Muscle of leg (tissue), 11 donors: ENCODE results near the gene TTC23. TPM values are rescaled to one million over a fixed set of nuclear protein-coding genes. Genes with fewer than 3 reads are reported as not detected.

ENCODE experiments used
- DNase-seq: peaks from one replicate; pipeline ENCODE4 v3.0.0; 2013
- H3K27ac ChIP-seq: one replicate; pipeline ENCODE4 v1.5.1; 2013; ENCODE audit warnings: mild to moderate bottlenecking, low read length, control low read depth
- H3K27me3 ChIP-seq: one replicate; pipeline ENCODE4 v1.6.1; 2013; ENCODE audit warnings: low read length; ENCODE audit not compliant: control insufficient read depth, insufficient read depth
- H3K36me3 ChIP-seq: one replicate; pipeline ENCODE4 v1.6.1; 2013; ENCODE audit warnings: low read length; ENCODE audit not compliant: control insufficient read depth, insufficient read depth
- H3K4me1 ChIP-seq: one replicate; pipeline ENCODE4 v1.6.1; 2013; ENCODE audit warnings: low read length; ENCODE audit not compliant: control insufficient read depth, insufficient read depth
- H3K4me3 ChIP-seq: one replicate; pipeline ENCODE4 v1.5.1; 2013; ENCODE audit warnings: low read length, control low read depth
- H3K9me3 ChIP-seq: replicated peaks from 2 replicates; pipeline ENCODE4 v1.6.1; 2013; ENCODE audit warnings: low read depth, low read length; ENCODE audit not compliant: control insufficient read depth
- WGBS: methylation state at CpG from one replicate; pipeline ENCODE4 v1.1.5; 2013; ENCODE audit warnings: missing lambda C conversion rate; ENCODE audit not compliant: insufficient coverage; 5-methylcytosine and 5-hydroxymethylcytosine counted together
- polyA plus RNA-seq, 8 donors: library from polyadenylated mRNA; unstranded; fragments of 120-200 nt; gene quantifications; one replicate each; pipeline versions ENCODE4 v1.2.1 to v1.2.3, GENCODE V29; 2013; ENCODE audit warnings: inconsistent platforms in 1 of 8, low replicate concordance in 1 of 8; ENCODE audit not compliant: insufficient read length in 8 of 8, insufficient read depth in 1 of 8
- total RNA-seq: library from RNA; stranded (reverse); fragments of 120-200 nt; gene quantifications from one replicate; pipeline ENCODE4 v1.2.4, GENCODE V29; 2013

The TTC23 gene
- total and polyA plus RNA-seq, 9 donors = 16.3 to 22.3 (median 18.6) TPM

DNA sequence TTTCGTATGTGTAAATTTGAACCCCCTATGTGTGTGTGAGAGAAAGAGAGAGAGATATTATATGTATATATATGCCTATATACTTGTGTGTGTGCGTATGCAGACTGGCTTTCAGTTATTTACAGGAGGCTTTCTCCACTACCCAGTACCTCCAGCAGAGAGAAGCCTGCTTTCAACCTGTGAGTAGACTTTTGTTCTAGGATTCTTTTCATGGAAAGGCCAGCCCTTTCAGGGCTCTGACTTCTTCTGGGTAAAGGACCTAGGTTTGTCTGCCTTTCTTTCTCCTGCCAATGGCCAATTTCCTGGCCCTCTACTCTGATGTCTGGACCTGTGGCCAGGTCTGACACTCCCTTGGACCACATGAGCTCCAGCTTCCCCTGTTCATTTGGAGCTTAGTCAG is 25.7 kb upstream of the TTC23 start:
- no peak overlapping the region for H3K27ac ChIP-seq
- H3K4me3 ChIP-seq = no peak overlapping the region
- H3K4me1 ChIP-seq = no peaks in the 10 kb centered on the region
- no peak for DNase-seq
- no peaks in the 10 kb centered on the region for H3K9me3 ChIP-seq
- WGBS = no CpG with 5 or more reads among the region's 2 CpGs
- H3K36me3 ChIP-seq = peaks cover 2% of the 10 kb centered on the region
- no peaks in the 10 kb centered on the region for H3K27me3 ChIP-seq

- H3K9me3 ChIP-seq = no peaks in the 10 kb centered on the region
- no peaks in the 10 kb centered on the region for H3K4me1 ChIP-seq
- H3K27ac ChIP-seq = no peak overlapping the region
- WGBS = no CpG with 5 or more reads among the region's 3 CpGs
- DNase-seq = no peak
- no peaks in the 10 kb centered on the region for H3K27me3 ChIP-seq
- no peaks in the 10 kb centered on the region for H3K36me3 ChIP-seq
- H3K4me3 ChIP-seq = no peak overlapping the region
Observed at GRCh38 chr15:99273801-99274200, 24.4 kb upstream of the TTC23 start.

DNA sequence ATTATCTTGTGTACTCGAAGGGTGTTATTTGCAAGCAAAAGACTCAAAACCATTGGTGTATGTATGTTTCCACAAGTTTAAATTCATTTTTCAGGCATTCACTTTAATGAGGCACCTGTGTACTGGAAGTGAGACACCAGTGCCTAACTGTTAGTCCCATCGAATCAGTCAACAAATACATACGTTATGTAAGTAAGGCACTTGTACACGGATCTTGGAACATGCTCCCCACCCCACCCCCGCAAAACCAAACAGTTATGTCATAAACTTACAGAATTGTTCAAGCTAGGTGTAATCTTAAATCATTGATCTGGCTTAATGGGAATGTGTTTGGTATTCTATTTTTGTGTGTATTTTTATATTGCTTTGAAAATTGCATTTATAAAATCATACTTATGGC is 19.1 kb upstream of the TTC23 start:
- no peak overlapping the region for H3K27ac ChIP-seq
- no peaks in the 10 kb centered on the region for H3K9me3 ChIP-seq
- no peak for DNase-seq
- no CpG with 5 or more reads among the region's 5 CpGs for WGBS
- no peaks in the 10 kb centered on the region for H3K36me3 ChIP-seq
- H3K4me3 ChIP-seq = no peak overlapping the region
- no peaks in the 10 kb centered on the region for H3K27me3 ChIP-seq
- H3K4me1 ChIP-seq = no peaks in the 10 kb centered on the region

- Histone ChIP-seq H3K4me1 (no peaks in the 10 kb centered on the region), H3K36me3 (no peaks in the 10 kb centered on the region), H3K4me3 (no peak overlapping the region), H3K9me3 (no peaks in the 10 kb centered on the region), H3K27ac (no peak overlapping the region), H3K27me3 (no peaks in the 10 kb centered on the region)
- no CpG with 5 or more reads among the region's 3 CpGs for WGBS
- DNase-seq = no peak
Observed at GRCh38 chr15:99267957-99268356, 18.6 kb upstream of the TTC23 start.

- Histone ChIP-seq H3K36me3 (peaks cover 2% of the 10 kb centered on the region), H3K4me3 (no peak overlapping the region), H3K27me3 (no peaks in the 10 kb centered on the region), H3K9me3 (no peaks in the 10 kb centered on the region), H3K4me1 (no peaks in the 10 kb centered on the region), H3K27ac (no peak overlapping the region)
- WGBS = no CpG with 5 or more reads among the region's 3 CpGs
- no peak for DNase-seq
Observed at GRCh38 chr15:99265541-99266070, 16.2 kb upstream of the TTC23 start.

GRCh38 chr15:99264125-99264524 is 14.7 kb upstream of the TTC23 start:
- Histone ChIP-seq H3K36me3 (peaks cover 2% of the 10 kb centered on the region), H3K4me1 (no peaks in the 10 kb centered on the region), H3K9me3 (no peaks in the 10 kb centered on the region), H3K27me3 (no peaks in the 10 kb centered on the region), H3K27ac (no peak overlapping the region), H3K4me3 (no peak overlapping the region)
- 83% methylated on average over 1 of the region's 5 CpGs for WGBS
- no peak for DNase-seq

- no peaks in the 10 kb centered on the region for H3K9me3 ChIP-seq
- peaks cover 4% of the 10 kb centered on the region for H3K36me3 ChIP-seq
- H3K4me3 ChIP-seq = no peak overlapping the region
- WGBS = 93% methylated on average over 8 of the region's 12 CpGs
- H3K27ac ChIP-seq = no peak overlapping the region
- DNase-seq = no peak
- no peaks in the 10 kb centered on the region for H3K27me3 ChIP-seq
- H3K4me1 ChIP-seq = peaks cover 4% of the 10 kb centered on the region
Observed at GRCh38 chr15:99257107-99257750, 7.8 kb upstream of the TTC23 start.

DNA sequence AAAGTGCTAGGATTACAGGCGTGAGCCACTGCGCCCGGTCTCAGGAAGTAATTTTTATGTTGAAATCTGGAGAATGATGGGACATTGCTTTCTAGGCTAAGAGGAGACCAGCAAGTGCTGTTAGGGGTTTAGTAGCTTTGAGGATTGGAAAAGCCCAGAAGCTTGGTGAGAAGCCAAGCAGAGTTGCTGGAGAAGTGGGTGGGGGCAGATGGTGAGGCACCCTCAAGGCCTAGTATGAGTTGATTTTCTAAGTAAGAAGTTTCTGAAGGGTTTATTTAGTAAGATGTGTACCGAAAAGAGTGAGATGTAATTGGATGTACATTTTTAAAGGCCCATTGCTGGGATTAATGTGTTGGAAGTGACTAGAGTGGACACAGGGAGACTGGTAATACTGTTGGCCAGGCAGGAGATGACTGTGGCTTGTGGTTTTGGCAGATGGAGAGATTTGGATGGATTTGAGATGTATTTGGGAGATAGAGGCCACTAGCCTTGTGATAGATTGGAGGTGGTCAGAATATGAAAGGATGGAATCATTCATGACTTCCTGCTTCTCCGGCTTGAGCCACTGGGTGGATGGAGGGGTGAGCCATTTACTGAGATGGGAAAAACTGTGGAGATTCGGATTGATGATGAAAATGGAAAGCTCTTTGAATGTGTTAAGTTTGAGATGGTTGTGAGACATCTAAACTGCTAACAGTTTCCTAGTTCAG is 4.2 kb upstream of the TTC23 start:
- DNase-seq = no peak
- no peak overlapping the region for H3K27ac ChIP-seq
- H3K4me1 ChIP-seq = peaks cover 6% of the 10 kb centered on the region
- no peak overlapping the region for H3K4me3 ChIP-seq
- peaks cover 2% of the 10 kb centered on the region for H3K36me3 ChIP-seq
- no peaks in the 10 kb centered on the region for H3K9me3 ChIP-seq
- H3K27me3 ChIP-seq = no peaks in the 10 kb centered on the region
- 92% methylated on average over 5 of the region's 6 CpGs for WGBS

DNA sequence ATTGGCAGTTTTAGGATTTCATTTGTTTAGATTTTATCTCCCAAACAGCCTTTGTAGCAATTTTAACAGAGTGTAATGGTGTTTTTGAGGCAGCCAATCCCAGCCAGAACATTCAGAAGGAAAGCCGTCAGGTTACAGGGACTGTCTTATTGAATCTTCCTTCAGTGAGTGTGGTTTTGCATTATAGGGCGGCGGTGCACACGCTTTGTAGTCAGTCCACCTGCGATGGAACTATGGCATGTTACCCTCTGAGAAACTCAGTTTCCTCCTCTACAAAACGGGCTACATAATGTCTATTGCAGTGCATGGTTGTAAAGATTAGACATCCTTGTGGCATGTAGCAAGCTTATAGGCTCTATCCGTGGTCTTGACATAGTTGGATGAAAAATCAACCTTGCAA is 2.9 kb upstream of the TTC23 start:
- DNase-seq = no peak
- H3K27ac ChIP-seq = no peak overlapping the region
- no peaks in the 10 kb centered on the region for H3K27me3 ChIP-seq
- no peaks in the 10 kb centered on the region for H3K9me3 ChIP-seq
- H3K4me3 ChIP-seq = peak overlapping the region; percentile 73
- peaks cover under 1% of the 10 kb centered on the region for H3K36me3 ChIP-seq
- H3K4me1 ChIP-seq = peaks cover 12% of the 10 kb centered on the region
- WGBS = no CpG with 5 or more reads among the region's 7 CpGs

GRCh38 chr15:99250857-99251841 is 1.8 kb upstream of the TTC23 start, which contains the start of gene LRRC28:
Gene LRRC28, plus strand, starts transcription at chr15:99251481. Its CDS starts 4,477 bp downstream, at chr15:99255958.
- H3K9me3 ChIP-seq = no peaks in the 10 kb centered on the region
- DNase-seq = peak; percentile 100
- peak within 1 kb of the TSS; percentile 73 for H3K4me3 ChIP-seq
- peaks cover 12% of the 10 kb centered on the region for H3K4me1 ChIP-seq
- H3K27ac ChIP-seq = peak within 1 kb of the TSS; percentile 99
- no peaks in the 10 kb centered on the region for H3K27me3 ChIP-seq
- under 1% methylated on average over 77 of the region's 90 CpGs for WGBS
- H3K36me3 ChIP-seq = no peaks in the 10 kb centered on the region
